Pulmonary artery endothelial cell (primary cell): Measurements from ENCODE around the gene TIMP1. TPM values are rescaled to one million over a fixed set of nuclear protein-coding genes. Genes with fewer than 3 reads are reported as not detected.

Experiments used
- DNase-seq: peaks from one replicate; pipeline ENCODE4 v3.0.0-alpha.2; 2011; ENCODE audit warnings: low read depth, low spot score
- total RNA-seq: library from RNA; depleted of rRNA; stranded (reverse); fragments of >200 nt; gene quantifications from 2 replicates; pipeline ENCODE4 v1.2.3, GENCODE V29; 2014

Gene TIMP1
- total RNA-seq, 1 donor from 2014 or later = 52.0 TPM

- DNase-seq = no peak
Measured at GRCh38 chrX:47573341-47574075, 8.7 kb upstream of the TIMP1 start.

DNA sequence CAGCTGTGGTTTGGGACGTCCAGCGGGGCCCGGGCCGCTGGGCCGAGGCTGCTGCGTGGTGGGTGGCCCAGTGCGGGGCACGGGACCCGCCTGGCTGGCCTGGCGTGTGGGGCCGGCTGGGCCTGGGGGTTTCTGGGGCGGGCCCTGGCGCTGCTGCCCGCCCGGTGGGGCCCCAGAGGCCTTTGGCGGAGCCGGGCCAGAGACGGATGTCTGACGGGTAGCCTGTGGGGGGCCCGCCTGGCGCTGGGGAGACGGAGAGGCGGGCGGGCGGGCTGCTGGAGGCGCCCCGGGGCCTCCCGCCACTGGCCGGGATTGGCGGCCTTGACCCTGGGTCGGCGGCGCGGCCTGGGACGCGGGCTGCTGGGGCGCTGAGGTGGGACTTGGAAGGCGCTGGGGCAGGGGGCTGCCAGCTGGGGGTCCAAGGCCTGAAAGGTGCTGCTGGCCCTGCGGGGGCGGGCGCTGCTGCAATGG, 8.1 kb upstream of the TIMP1 start:
- no peak for DNase-seq

- DNase-seq = no peak
Measured at GRCh38 chrX:47574547-47575301, 7.5 kb upstream of the TIMP1 start.

GRCh38 chrX:47576021-47576898, 6.0 kb upstream of the TIMP1 start:
- DNase-seq = no peak

- no peak for DNase-seq
Measured at GRCh38 chrX:47577424-47577823, 4.8 kb upstream of the TIMP1 start.

- no peak for DNase-seq
Measured at GRCh38 chrX:47577901-47578300, 4.3 kb upstream of the TIMP1 start.

GRCh38 chrX:47578692-47579091, 3.5 kb upstream of the TIMP1 start:
- DNase-seq = no peak

- DNase-seq = no peak
Measured at GRCh38 chrX:47579537-47579936, 2.7 kb upstream of the TIMP1 start.

DNA sequence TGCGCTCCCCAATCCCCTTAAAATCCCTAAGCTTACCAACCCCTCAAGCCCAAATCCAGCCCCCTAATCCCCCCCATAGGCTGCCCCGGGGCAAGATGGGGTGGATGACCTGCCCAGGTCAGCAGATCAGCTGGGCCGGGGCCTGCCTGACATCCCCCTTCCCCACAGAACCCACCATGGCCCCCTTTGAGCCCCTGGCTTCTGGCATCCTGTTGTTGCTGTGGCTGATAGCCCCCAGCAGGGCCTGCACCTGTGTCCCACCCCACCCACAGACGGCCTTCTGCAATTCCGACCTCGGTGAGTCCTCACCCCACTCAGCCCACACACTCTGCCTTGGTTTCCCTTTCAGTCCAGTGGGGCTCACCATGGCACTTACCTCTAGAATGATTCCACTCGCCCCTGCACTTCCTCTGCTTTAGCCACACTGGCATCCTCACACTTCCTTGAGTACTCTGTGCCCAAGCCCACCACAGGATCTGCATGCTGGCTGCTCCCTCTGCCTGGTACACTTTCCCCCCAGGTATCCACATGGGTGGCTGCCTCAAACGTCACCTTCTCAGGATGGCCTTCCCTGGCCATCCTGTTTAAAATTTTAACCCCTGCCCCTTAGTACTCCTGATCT, 1.1 kb downstream of the TIMP1 start:
- DNase-seq = no peak

DNA sequence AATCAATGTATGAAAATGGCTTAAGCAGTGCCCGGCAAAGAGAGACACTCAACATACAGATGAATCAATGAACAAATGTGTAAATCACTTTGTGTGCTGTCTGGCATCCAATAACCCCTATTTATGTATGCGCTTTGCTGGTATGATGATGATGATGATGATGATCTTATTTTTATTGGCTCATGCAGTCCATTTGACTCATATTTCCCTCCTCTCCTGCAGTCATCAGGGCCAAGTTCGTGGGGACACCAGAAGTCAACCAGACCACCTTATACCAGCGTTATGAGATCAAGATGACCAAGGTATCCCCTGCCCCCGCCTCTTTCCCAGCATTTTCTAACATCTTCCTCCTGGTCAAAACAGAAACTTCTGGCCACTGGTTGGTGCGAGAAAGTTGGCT, 2.5 kb downstream of the TIMP1 start:
- no peak for DNase-seq

DNA sequence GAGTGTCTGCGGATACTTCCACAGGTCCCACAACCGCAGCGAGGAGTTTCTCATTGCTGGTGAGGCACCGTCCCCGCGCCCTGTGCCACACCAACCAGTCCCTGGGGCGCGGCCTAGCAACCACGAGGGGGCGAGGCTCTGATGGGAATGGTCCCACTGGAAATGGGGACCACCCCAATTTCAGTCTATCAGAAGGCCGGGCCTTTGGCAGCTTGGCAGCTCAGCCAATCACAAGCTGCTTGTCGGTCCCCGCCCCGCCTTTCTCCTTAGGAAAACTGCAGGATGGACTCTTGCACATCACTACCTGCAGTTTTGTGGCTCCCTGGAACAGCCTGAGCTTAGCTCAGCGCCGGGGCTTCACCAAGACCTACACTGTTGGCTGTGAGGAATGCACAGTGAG, 3.0 kb downstream of the TIMP1 start:
- no peak for DNase-seq

DNA sequence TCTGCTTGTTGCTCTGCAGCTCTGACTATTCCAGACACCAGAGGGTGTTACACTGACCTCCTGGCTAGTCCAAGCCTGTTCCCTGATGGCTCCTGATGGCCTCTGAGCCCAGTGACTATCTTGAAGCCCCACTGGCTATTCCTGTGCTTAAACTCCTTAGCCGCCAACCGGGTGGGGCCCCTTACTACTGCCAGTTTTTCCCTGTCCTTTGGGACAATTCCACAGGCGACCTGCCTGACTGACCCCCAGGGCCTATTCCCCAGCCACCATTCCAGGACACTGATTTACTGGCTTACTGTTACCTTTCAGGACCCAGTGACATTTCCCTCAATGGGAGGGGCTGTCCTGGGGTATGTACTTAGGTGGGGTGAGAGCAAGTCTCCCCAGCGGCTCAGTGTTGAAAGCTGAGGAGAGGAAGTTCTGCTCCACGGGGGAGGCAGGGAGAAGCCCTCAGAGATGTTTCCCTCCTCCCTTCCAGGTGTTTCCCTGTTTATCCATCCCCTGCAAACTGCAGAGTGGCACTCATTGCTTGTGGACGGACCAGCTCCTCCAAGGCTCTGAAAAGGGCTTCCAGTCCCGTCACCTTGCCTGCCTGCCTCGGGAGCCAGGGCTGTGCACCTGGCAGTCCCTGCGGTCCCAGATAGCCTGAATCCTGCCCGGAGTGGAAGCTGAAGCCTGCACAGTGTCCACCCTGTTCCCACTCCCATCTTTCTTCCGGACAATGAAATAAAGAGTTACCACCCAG, 4.0 kb downstream of the TIMP1 start:
- no peak for DNase-seq

GRCh38 chrX:47587091-47587891, 5.1 kb downstream of the TIMP1 start:
- no peak for DNase-seq

DNA sequence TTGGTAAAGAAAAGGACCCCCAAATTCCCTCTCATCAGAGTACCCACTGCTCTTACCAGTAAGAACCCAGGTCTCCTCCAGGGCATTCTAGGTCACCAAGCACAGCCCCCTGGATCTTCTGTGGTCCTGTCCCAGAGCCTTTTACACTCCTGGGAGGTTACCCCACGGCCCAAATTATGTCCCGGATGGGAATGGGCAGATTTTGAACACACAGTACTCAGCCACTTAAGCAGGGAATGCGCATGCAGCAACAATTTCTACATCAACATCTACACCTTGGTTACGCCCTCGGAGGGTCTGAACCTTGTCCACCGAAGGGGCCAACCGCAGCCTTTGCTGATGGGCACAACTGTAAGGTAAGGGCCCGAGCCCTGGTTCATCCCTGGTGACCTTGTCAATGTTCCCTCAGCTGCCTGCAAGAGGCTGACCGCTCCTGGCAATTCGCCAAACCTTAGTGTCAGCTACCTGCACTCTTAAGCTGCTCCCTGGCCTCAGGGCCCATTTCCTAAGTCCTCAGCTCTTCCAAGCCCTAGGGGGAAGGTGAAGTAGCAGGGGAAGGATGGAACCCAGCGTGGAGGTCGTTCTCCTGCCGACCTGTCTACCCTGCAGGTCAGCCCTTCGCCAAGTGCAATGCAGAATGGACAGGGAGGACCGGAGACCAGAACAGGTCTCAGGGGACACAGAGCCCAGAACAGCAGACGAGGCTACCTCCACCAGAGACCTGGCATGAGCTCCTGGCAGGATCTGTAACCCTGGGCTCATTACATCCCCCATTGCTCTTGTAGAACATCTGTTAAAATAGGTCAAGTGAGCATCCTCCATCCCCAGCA, 5.9 kb downstream of the TIMP1 start:
- DNase-seq = no peak

- DNase-seq = no peak
Measured at GRCh38 chrX:47590984-47591383, 8.7 kb downstream of the TIMP1 start.

DNA sequence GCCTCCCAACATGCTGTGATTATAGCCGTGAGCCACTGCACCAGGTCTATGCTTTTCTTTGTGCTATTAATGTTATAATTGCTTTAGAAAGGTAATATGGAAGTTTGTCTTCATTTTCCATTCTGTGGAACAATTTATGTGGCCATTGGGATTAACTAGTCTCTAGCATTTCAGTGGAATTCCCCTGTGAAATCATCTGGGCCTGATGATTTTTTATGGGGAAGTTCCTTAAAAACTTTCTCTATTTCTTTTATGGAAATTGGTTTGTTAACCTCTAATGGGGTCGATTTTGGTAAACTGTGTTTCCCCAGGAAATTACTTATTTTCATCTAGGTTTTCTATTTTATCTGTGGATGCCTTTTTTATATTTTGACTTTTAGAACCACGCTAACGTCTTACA, 11.3 kb downstream of the TIMP1 start:
- DNase-seq = no peak

GRCh38 chrX:47595716-47596251, 13.5 kb downstream of the TIMP1 start:
- DNase-seq = no peak

DNA sequence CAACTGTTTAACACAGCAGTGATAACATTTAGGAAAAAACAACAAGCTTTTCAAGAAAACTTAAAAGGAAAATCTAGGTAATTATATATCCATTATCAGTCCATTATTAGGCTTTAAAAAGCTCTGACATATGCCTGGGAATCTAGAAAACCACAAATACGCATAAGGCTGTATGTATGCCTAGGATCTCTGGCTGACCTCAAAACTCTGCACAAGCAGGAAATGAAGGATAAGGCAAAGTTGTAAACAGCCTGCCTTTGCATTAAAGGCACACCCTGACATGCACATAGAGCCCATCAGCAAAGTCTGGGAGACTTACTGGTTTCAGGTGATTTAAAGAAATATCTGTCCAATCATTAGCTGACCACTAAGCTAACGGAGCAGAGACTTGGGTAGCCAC, 14.0 kb downstream of the TIMP1 start:
- DNase-seq = no peak

GRCh38 chrX:47597222-47597621, 15.0 kb downstream of the TIMP1 start:
- no peak for DNase-seq
